Adipocyte (in vitro differentiated cells): ENCODE measurements around the gene SHF.
A peak's percentile ranks its signal among the peaks of the same experiment; 100 is the strongest.

ENCODE experiments used
- DNase-seq: peaks from one replicate; pipeline ENCODE4 v3.0.0-alpha.2; 2015; ENCODE audit warnings: low read depth
- H3K27me3 ChIP-seq: replicated peaks from 2 replicates; pipeline ENCODE4 v1.7.0; 2013; ENCODE audit warnings: mild to moderate bottlenecking, low read length, moderate library complexity; ENCODE audit not compliant: control insufficient read depth, insufficient read depth
- H3K36me3 ChIP-seq: 2 replicates; pipeline ENCODE4 v1.7.0; 2013; ENCODE audit warnings: low read length, mild to moderate bottlenecking, moderate library complexity; ENCODE audit not compliant: control insufficient read depth, insufficient read depth, severe bottlenecking
- H3K4me1 ChIP-seq: 2 replicates; pipeline ENCODE4 v1.7.0; 2013; ENCODE audit warnings: mild to moderate bottlenecking, low read length, moderate library complexity; ENCODE audit not compliant: control insufficient read depth, insufficient read depth
- H3K4me3 ChIP-seq: 2 replicates; pipeline ENCODE4 v1.7.0; 2013; ENCODE audit warnings: mild to moderate bottlenecking, low read length, moderate library complexity
- H3K9ac ChIP-seq: 2 replicates; pipeline ENCODE4 v1.7.0; 2013; ENCODE audit warnings: mild to moderate bottlenecking, low read length, moderate library complexity
- H3K9me3 ChIP-seq: 2 replicates; pipeline ENCODE4 v1.7.0; 2013; ENCODE audit warnings: mild to moderate bottlenecking, low read length, moderate library complexity; ENCODE audit not compliant: control insufficient read depth

SHF gene

GRCh38 chr15:45166834-45167630 lies 20.7 kb downstream of the SHF start:
- no peaks in the 10 kb centered on the region for H3K27me3 ChIP-seq
- peaks cover 8% of the 10 kb centered on the region for H3K4me1 ChIP-seq
- peak overlapping the region; percentile 85 for H3K4me3 ChIP-seq
- H3K9ac ChIP-seq: peak overlapping the region; percentile 93
- peak; percentile 92 for DNase-seq
- no peaks in the 10 kb centered on the region for H3K9me3 ChIP-seq
- H3K36me3 ChIP-seq: no peaks in the 10 kb centered on the region

GRCh38 chr15:45165536-45165935 lies 22.2 kb downstream of the SHF start:
- H3K36me3 ChIP-seq: no peaks in the 10 kb centered on the region
- DNase-seq: no peak
- peaks cover 8% of the 10 kb centered on the region for H3K4me1 ChIP-seq
- H3K27me3 ChIP-seq: no peaks in the 10 kb centered on the region
- no peak overlapping the region for H3K4me3 ChIP-seq
- peak overlapping the region; percentile 93 for H3K9ac ChIP-seq
- H3K9me3 ChIP-seq: no peaks in the 10 kb centered on the region

DNA sequence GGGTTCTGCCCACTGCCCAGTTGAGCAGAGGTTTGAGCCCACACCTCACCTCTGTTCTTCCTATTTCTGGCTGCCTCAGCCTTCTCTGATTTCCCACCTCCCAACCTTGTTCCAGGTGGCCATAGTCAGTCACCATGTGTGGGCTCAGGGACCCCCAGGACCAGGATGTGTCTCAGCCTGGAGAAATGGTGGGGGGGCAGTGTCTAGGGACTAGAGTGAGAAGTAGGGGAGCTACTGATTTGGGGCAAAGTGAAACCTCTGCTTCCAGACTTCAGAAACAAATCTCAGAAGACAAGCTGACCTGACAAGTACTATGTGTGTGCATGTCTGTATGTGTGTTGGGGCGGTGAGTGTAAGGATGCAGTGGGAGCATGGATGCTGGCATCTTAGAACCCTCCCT lies 22.9 kb downstream of the SHF start:
- peaks cover 8% of the 10 kb centered on the region for H3K4me1 ChIP-seq
- no peaks in the 10 kb centered on the region for H3K36me3 ChIP-seq
- no peaks in the 10 kb centered on the region for H3K9me3 ChIP-seq
- DNase-seq: no peak
- no peaks in the 10 kb centered on the region for H3K27me3 ChIP-seq
- no peak overlapping the region for H3K4me3 ChIP-seq
- peak overlapping the region; percentile 93 for H3K9ac ChIP-seq

GRCh38 chr15:45163508-45163856 lies 24.3 kb downstream of the SHF start:
- no peak overlapping the region for H3K4me3 ChIP-seq
- no peak overlapping the region for H3K9ac ChIP-seq
- no peaks in the 10 kb centered on the region for H3K27me3 ChIP-seq
- no peaks in the 10 kb centered on the region for H3K9me3 ChIP-seq
- DNase-seq: no peak
- peaks cover 8% of the 10 kb centered on the region for H3K4me1 ChIP-seq
- H3K36me3 ChIP-seq: no peaks in the 10 kb centered on the region

DNA sequence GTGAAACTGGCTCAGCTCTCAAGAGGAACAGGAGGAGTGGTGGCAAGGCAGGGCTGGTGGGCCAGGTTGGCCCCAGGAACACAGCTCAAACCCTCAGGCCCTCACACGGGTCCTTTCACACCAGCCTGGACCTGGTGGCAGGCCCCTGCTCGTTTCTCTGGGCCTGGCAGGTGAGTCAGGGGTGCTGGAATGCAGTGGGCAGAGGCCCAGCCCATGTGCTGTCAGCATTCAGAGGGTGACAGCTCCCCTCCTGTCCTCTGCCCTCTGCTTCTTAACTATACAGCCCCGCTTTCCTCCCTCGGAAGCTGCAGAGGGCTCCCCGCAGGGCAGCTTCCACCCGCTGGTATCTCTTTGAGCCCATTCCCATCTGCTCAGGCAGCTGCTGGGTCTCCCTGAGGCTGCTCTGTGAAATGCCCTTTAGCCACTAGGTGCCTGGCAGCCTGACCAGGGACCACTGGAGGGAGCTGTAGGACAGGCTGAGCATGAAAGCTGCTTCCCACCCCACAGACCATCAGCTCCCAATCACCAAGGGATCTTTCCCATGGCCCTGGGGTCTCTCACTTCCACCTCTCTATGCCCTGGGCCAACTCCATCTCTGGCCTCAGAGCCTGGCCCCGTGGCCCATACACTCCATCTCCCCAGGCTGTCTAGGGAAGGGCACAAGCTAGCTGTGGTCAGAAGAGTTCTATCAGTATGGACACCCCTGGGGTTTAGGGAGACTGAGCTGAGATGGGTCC lies 24.8 kb downstream of the SHF start:
- H3K27me3 ChIP-seq: no peaks in the 10 kb centered on the region
- DNase-seq: peak; percentile 88
- peak overlapping the region; percentile 31 for H3K9ac ChIP-seq
- no peak overlapping the region for H3K4me3 ChIP-seq
- H3K4me1 ChIP-seq: peaks cover 9% of the 10 kb centered on the region
- H3K9me3 ChIP-seq: no peaks in the 10 kb centered on the region
- H3K36me3 ChIP-seq: no peaks in the 10 kb centered on the region

- peaks cover 22% of the 10 kb centered on the region for H3K4me1 ChIP-seq
- no peak overlapping the region for H3K9ac ChIP-seq
- no peaks in the 10 kb centered on the region for H3K36me3 ChIP-seq
- DNase-seq: no peak
- H3K9me3 ChIP-seq: no peaks in the 10 kb centered on the region
- no peaks in the 10 kb centered on the region for H3K27me3 ChIP-seq
- H3K4me3 ChIP-seq: no peak overlapping the region
Measured at GRCh38 chr15:45161666-45162065, 26.1 kb downstream of the SHF start.

GRCh38 chr15:45157974-45158373 lies 29.8 kb downstream of the SHF start:
- Histone ChIP-seq H3K4me1 (peaks cover 15% of the 10 kb centered on the region), H3K36me3 (no peaks in the 10 kb centered on the region), H3K4me3 (no peak overlapping the region), H3K9me3 (no peaks in the 10 kb centered on the region), H3K9ac (no peak overlapping the region), H3K27me3 (no peaks in the 10 kb centered on the region)
- peak; percentile 75 for DNase-seq

DNA sequence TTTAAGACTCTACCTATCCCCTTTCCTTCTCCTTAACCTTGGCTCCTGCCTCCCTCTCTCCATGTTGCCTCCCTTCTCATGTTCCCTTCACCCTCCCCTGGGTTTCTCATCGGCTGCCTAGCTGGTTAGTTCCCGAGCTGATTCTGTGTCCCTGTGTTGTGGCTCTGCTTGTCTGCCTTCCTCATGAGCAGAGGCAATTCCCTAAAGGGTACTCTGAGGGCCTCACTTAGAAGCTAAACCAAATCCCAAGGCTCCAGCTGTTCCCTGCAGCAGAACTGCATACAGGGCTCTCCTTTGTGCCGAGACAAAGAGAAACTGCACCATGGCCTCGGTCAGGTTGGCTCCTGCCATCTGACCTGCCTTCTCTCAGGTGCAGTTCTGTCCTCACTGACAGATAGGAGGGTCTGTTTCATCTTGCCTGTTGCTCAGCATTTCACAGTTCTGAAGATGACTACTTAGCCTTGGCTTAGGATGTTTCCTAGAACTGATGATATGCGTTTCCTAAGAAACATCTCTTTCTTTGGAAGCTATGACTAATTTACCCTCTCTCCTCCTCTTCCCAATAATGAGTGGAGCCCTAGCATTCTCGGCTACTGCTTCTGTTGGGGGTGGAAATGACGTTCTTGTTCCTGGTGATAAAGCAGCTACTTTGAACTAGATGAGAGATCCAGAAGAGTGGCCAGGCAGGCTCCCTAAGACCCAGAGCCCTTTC lies 30.9 kb downstream of the SHF start:
- no peaks in the 10 kb centered on the region for H3K36me3 ChIP-seq
- H3K4me1 ChIP-seq: peaks cover 15% of the 10 kb centered on the region
- no peak overlapping the region for H3K9ac ChIP-seq
- no peaks in the 10 kb centered on the region for H3K27me3 ChIP-seq
- H3K9me3 ChIP-seq: no peaks in the 10 kb centered on the region
- no peak for DNase-seq
- H3K4me3 ChIP-seq: no peak overlapping the region

GRCh38 chr15:45155739-45156138 lies 32.0 kb downstream of the SHF start:
- H3K4me3 ChIP-seq: no peak overlapping the region
- no peaks in the 10 kb centered on the region for H3K27me3 ChIP-seq
- peaks cover 15% of the 10 kb centered on the region for H3K4me1 ChIP-seq
- DNase-seq: no peak
- no peak overlapping the region for H3K9ac ChIP-seq
- H3K9me3 ChIP-seq: no peaks in the 10 kb centered on the region
- H3K36me3 ChIP-seq: no peaks in the 10 kb centered on the region

DNA sequence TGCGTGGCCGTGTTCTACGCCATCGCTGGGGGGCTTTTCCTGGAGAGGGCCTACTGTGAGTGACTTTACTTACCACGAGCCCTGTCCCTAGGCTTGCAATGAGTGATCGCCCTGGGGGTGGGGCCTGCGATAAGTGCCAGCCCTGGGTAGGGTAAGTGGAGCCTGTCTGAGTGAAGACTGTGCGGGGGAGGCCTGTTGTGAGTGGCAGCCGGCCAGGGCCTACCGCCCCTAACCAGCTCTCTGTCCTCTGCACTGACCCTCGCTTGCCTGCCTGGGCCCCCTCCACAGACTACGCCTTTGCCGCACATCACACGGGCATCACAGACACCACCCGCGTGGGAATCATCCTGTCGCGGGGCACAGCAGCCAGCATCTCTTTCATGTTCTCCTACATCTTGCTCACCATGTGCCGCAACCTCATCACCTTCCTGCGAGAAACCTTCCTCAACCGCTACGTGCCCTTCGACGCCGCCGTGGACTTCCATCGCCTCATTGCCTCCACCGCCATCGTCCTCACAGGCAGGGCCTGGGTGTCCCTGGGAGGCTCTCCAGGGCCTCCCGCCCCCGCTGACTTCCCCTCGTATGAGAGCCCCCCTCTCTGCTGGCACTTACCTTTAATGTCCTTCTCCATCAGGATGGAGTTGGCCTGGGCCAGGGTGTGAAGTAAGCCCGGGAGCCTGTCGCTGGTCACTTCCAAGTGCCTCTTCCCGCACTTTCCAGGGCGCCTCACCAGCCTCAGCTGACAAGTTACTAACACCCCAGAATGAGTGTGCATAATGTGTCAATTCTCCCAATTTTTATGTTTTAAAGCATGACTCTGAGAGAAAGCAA lies 35.6 kb downstream of the SHF start:
- Histone ChIP-seq H3K4me3 (no peak overlapping the region), H3K9ac (no peak overlapping the region), H3K9me3 (no peaks in the 10 kb centered on the region), H3K27me3 (no peaks in the 10 kb centered on the region), H3K36me3 (no peaks in the 10 kb centered on the region), H3K4me1 (peaks cover 12% of the 10 kb centered on the region)
- no peak for DNase-seq

DNA sequence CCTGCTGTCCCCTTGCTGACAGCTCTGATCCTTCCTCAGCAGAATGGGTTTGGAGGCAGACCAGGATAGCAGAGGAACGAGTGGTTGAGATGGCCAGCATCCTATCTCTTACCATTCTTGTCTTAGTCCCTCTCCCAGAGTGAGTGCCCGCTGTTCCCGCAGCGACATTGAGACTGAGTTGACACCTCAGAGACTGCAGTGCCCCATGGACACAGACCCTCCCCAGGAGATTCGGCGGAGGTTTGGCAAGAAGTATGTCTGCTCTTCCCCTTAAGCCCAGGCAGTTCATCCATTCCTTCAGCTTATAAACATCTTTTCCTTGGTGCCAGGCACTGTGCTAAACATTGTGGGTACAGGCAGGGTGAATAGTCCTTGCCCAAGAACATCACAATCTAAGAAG lies 36.8 kb downstream of the SHF start:
- Histone ChIP-seq H3K27me3 (no peaks in the 10 kb centered on the region), H3K9me3 (no peaks in the 10 kb centered on the region), H3K4me3 (no peak overlapping the region), H3K9ac (no peak overlapping the region), H3K4me1 (peaks cover 12% of the 10 kb centered on the region), H3K36me3 (no peaks in the 10 kb centered on the region)
- no peak for DNase-seq
